HG02623 (cell line): ENCODE measurements around the gene ACOXL.

Source experiments
- ATAC-seq: cut with Tn5 transposase; IDR thresholded peaks from one replicate; pipeline ENCODE4 v1.9.1; 2021; ENCODE audit warnings: moderate library complexity; ENCODE audit not compliant: unreplicated experiment

ACOXL gene

GRCh38 chr2:111121028-111121827, 388.9 kb downstream of the ACOXL start:
- ATAC-seq, result no peak

- ATAC-seq, result peak; percentile 46
Observed at GRCh38 chr2:111121828-111122630, 389.7 kb downstream of the ACOXL start.

- no peak for ATAC-seq
Observed at GRCh38 chr2:111122631-111123421, 390.5 kb downstream of the ACOXL start.

- no peak for ATAC-seq
Observed at GRCh38 chr2:111123751-111124150, 391.4 kb downstream of the ACOXL start.

GRCh38 chr2:111126581-111126980, 394.2 kb downstream of the ACOXL start:
- ATAC-seq, result no peak

- no peak for ATAC-seq
Observed at GRCh38 chr2:111127351-111127750, 395.0 kb downstream of the ACOXL start.

DNA sequence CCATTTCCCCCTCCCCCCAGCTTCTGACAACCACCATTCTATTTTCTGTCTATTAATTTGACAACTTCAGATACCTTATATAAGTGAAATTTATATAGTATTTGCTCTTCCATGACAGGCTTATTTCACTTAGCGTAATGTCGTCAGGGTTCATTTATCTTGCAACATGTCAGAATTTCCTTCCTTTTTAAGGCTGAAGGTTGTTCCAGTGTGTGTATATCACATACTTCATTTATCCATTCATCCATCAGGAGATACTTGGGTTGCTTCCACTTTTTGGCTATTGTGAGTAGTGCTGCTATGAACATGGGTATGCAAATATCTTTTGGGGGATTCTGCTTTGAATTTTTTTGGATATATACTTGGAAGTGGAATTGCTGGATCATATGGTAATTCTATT, 395.7 kb downstream of the ACOXL start:
- no peak for ATAC-seq

DNA sequence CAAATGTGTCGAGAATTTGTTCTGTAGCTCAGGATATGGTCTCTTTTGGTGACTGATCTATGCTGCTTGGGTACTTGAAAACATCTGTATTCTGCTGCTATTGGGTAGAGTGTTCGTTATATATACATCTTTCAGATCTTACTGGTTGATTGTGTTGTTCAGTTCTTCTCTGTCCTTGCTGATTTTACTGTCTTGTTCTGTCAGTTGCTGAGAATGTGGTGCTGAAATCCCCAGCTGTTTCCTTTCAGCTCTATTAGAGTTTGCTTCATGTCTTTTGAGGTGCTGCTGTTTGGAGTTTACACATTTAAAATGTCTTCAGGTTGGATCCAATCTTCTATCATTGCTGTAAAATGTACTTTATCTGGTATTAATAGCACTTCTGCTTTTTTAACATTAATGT, 401.2 kb downstream of the ACOXL start:
- ATAC-seq, result no peak

DNA sequence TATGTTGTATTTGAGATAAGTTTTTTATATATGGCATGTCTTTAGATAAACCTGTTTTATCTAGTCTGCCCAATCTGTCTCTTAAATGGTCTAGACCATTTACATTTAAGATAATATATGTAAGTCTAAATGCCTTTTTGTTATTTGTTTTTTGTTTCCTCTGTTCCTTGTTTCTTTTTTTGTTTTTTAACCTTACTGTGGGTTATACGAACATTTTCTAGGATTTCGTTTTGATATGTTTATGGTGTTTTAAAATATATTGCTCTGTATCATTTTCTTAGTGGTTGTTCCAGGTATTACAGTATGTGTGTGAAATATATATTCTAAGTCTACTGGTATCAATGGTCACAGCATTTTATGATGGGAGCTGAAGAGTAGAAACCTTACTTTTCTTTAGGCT, 401.7 kb downstream of the ACOXL start:
- ATAC-seq, result no peak

DNA sequence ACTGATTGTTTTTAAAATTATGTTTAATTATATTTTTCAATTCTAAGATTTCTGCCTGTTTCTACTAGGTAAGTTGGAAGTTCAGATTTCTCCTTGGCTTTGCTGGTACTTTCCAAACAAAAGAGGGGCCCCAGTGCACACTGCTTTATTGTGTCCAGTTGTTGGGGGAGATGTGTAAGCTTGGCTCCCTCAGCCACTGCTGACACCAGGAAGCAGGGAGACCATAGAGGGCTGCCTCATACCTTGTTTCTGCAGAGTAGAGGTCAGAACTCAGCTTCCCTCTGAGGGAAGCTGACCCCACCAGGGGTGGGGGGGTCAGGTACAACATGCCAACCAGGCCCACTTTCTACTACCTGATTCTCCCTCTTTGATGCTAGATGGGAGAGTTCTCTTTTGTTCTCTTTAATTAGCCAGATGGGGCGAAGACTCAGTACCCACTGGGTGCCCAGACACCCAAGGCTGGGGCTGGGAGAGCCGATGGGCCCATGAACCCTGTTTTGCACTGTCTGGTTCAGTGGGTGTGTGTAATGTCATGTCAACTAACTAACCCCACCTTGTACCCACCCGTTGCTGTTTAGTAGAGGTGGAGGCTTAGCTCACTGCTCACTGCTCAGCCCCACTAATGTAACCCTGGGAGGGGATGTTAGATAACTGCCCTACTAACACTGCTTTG, 403.0 kb downstream of the ACOXL start:
- no peak for ATAC-seq

- ATAC-seq, result no peak
Observed at GRCh38 chr2:111135910-111136297, 403.5 kb downstream of the ACOXL start.

DNA sequence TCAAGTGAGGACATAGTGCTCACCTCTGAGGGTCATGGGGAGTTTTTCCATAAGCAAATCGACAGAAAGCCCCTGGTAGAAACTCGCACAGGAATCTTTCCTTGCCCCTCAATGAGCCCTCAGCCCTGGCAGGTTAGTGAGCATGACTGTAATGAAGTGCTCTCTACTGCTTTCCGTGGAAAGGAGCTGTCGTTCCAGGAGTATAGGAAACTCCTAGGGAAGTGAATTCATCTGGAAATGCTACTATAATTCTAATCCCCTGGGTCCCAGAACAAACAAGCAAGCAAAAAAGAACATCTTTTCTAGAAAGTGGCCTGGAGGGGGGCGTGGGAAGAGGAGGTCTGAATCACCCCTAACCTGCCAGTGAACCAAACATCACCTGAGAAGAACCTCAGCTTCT, 406.5 kb downstream of the ACOXL start:
- ATAC-seq, result no peak

- no peak for ATAC-seq
Observed at GRCh38 chr2:111139637-111140317, 407.4 kb downstream of the ACOXL start.

DNA sequence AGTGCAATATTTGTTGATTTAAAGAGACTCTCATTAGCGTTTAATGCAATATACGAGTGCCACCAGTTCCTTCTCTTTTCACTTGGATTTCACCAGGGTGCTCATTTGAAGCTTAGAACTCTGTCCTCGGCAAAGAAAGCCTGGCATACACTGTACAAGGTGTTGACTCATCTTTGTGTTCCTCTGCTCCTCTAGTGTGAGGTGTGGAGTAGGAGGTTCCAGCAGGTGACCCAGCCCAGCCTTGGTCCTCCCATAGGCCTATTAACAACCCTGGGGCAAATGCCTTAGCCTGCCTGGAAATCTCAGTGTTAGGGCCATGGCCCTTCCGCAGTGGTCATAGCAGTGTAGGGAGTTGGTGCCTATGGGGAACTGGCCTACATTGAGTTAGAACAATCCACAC, 408.4 kb downstream of the ACOXL start:
- no peak for ATAC-seq

DNA sequence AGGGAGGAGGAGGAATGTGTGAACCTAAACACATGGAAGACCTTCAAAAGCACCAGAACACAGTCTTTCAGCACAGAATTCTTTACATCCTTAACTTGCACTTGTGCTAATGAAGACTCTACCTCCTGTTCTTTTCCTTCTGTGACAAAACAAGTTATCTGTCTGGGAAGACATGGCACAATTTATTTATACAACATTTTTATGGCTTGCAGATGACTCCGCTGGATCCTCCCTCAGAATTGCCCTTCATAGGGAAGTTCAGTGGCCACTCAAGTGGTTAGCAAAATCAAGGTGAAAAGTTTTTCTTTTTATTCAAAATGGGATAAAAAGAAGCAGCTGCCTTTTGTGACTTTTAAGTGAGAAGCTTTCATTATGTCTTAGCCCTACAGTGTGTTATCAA, 409.7 kb downstream of the ACOXL start:
- ATAC-seq, result no peak

- ATAC-seq, result no peak
Observed at GRCh38 chr2:111143107-111143842, 410.9 kb downstream of the ACOXL start.

DNA sequence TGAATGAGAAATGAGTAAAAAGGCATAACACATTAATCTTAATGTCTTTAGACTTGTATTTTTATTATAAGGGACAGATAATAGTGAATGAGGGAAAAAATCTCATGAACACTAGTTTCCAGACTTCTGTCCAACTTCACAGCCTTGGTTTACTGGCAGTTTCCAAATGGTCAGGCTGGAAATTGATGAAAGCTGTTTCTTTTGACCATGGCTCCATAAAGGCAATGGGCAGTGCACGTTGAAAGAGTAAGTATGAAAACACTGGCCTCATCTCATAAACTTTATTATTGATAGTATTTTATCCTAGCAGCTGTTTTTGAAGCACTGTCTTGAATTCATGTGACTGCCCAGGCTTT, 411.4 kb downstream of the ACOXL start:
- no peak for ATAC-seq

DNA sequence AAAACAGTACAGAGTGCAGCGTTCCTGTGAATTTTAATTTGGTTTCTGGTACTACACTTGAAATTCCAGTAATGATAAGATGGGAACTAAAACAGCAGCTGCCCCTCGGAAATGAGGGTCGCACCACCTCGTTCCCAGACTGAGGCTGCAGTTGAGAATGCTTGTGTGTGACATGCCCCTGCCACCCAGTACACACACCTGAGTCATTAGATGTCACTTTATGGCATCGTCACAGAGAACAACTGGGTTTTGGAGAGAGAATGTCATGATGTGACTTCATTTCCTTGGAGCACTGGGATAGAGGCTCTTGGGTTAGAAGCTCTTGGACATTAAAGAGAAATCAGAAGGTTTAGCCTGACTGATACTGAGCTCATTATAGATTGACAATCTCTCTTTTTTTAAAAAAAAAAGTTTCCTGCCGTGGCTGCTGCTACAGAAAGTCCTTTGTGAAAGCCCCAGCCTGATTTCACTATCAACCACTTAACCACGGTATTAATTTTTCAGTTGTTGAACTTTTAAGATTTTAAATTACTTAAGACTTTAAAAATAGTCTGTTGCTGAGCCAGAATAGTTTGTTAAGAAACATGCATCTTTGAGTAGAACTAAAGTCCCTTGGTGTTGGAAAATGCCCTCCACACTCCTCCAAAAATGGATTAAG, 412.9 kb downstream of the ACOXL start:
- ATAC-seq, result no peak

DNA sequence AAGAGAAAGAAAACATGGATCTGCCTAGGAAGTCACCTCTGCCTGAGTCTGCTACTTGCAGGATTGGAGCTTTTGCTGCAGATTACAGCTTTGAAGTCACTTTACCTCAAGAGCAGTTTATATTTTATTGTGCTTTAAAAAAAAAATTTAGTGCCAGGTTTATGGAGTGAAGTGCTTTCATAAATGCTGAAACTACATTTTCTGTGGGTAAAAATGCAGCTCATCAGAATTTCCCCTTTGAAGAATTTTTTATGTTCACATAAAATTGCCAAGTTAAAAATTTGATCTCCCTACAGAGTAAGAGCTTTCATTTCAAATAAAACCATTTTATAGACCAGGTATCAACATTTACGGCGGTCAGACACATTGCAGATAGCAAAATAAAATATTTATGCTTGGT, 413.6 kb downstream of the ACOXL start:
- ATAC-seq, result no peak
